CD14-positive monocyte (primary cell): Measurements from ENCODE around the gene BRD3OS. TPM values are rescaled to one million over a fixed set of nuclear protein-coding genes. Genes with fewer than 3 reads are reported as not detected.

Experiments used
- DNase-seq, 3 donors: peaks; one replicate each; pipeline ENCODE4 v3.0.0-alpha.2; 2011 to 2022
- H2AFZ ChIP-seq: 2 replicates; pipeline ENCODE4 v1.6.0; 2012; ENCODE audit warnings: mild to moderate bottlenecking, low read depth, low read length, inconsistent platforms; ENCODE audit not compliant: insufficient read depth, poor library complexity, severe bottlenecking
- H3K27ac ChIP-seq, 2 donors: 1 replicate in 1 of 2; 2 replicates in 1 of 2; pipeline ENCODE4 v1.5.1; 2012 to 2013; ENCODE audit warnings: low read length in 2 of 2, control low read depth in 1 of 2, inconsistent platforms in 1 of 2, low read depth in 1 of 2, mild to moderate bottlenecking in 1 of 2
- H3K27me3 ChIP-seq, 2 donors: one replicate each; pipeline versions ENCODE4 v1.6.0 to v1.6.1; 2011 to 2013; ENCODE audit warnings: low read length in 2 of 2; ENCODE audit not compliant: control insufficient read depth in 2 of 2, insufficient read depth in 2 of 2
- H3K36me3 ChIP-seq, 2 donors: replicated peaks in 1 of 2; 1 replicate in 1 of 2; 2 replicates in 1 of 2; pipeline versions ENCODE4 v1.5.1 to v1.6.1; 2012 to 2013; ENCODE audit warnings: low read length in 2 of 2, control low read depth in 1 of 2, inconsistent platforms in 1 of 2, mild to moderate bottlenecking in 1 of 2; ENCODE audit not compliant: insufficient read depth in 2 of 2, control insufficient read depth in 1 of 2
- H3K4me1 ChIP-seq, 2 donors: 1 replicate in 1 of 2; 2 replicates in 1 of 2; pipeline versions ENCODE4 v1.5.1 to v1.6.1; 2012 to 2013; ENCODE audit warnings: low read length in 2 of 2, control low read depth in 1 of 2, inconsistent platforms in 1 of 2, mild to moderate bottlenecking in 1 of 2, moderate library complexity in 1 of 2; ENCODE audit not compliant: insufficient read depth in 2 of 2, control insufficient read depth in 1 of 2
- H3K4me2 ChIP-seq: replicated peaks from 2 replicates; pipeline ENCODE3; 2012; ENCODE audit warnings: low read length, moderate library complexity, mild to moderate bottlenecking; ENCODE audit not compliant: poor library complexity, severe bottlenecking; ENCODE audit errors: extremely low read depth
- H3K4me3 ChIP-seq, 3 experiments: fragments of 200-600 bp in 1 of 3; sonication (generic) in 1 of 3; replicated peaks in 1 of 3; 1 replicate in 2 of 3; 2 replicates in 1 of 3; pipeline ENCODE4 v1.5.1; 2011 to 2013; ENCODE audit warnings: low read length in 3 of 3, mild to moderate bottlenecking in 3 of 3, control low read depth in 2 of 3, low read depth in 2 of 3, inconsistent platforms in 1 of 3, moderate library complexity in 1 of 3
- H3K79me2 ChIP-seq: 2 replicates; pipeline ENCODE4 v1.6.0; 2012; ENCODE audit warnings: mild to moderate bottlenecking, control low read depth, inconsistent platforms, low read length, moderate library complexity; ENCODE audit not compliant: insufficient read depth
- H3K9ac ChIP-seq: 2 replicates; pipeline ENCODE4 v1.6.0; 2017; ENCODE audit warnings: low read length, mild to moderate bottlenecking; ENCODE audit not compliant: insufficient read depth, poor library complexity, severe bottlenecking
- H3K9me3 ChIP-seq, 2 donors: replicated peaks in 1 of 2; 1 replicate in 1 of 2; 2 replicates in 1 of 2; pipeline versions ENCODE4 v1.5.1 to v1.6.1; 2012 to 2013; ENCODE audit warnings: low read length in 2 of 2, control low read depth in 1 of 2; ENCODE audit not compliant: control insufficient read depth in 1 of 2, insufficient read depth in 1 of 2
- H4K20me1 ChIP-seq: 2 replicates; pipeline ENCODE4 v1.6.0; 2012; ENCODE audit warnings: mild to moderate bottlenecking, low read length, control low read depth, moderate library complexity; ENCODE audit not compliant: insufficient read depth
- H3K27ac Mint-ChIP-seq, 7 donors: one replicate each; pipeline ENCODE4 v1.8.0; 2020; ENCODE audit warnings: mild to moderate bottlenecking in 7 of 7, mixed read lengths in 7 of 7, moderate library complexity in 6 of 7, inconsistent platforms in 2 of 7
- H3K27me3 Mint-ChIP-seq, 3 donors: one replicate each; pipeline ENCODE4 v1.8.0; 2021 to 2022; ENCODE audit warnings: low read depth in 3 of 3, mild to moderate bottlenecking in 3 of 3, mixed read lengths in 3 of 3, moderate library complexity in 3 of 3, inconsistent platforms in 1 of 3
- H3K36me3 Mint-ChIP-seq, 2 donors: one replicate each; pipeline ENCODE4 v1.8.0; 2020; ENCODE audit warnings: mixed read lengths in 2 of 2, inconsistent platforms in 1 of 2, mild to moderate bottlenecking in 1 of 2
- H3K4me1 Mint-ChIP-seq: one replicate; pipeline ENCODE4 v1.8.0; 2020; ENCODE audit warnings: mild to moderate bottlenecking, mixed read lengths
- H3K4me3 Mint-ChIP-seq, 2 donors: one replicate each; pipeline ENCODE4 v1.8.0; 2020; ENCODE audit warnings: mild to moderate bottlenecking in 2 of 2, mixed read lengths in 2 of 2, moderate library complexity in 1 of 2
- H3K9me3 Mint-ChIP-seq, 7 donors: one replicate each; pipeline ENCODE4 v1.8.0; 2020 to 2022; ENCODE audit warnings: mixed read lengths in 7 of 7, mild to moderate bottlenecking in 6 of 7, moderate library complexity in 6 of 7, inconsistent platforms in 2 of 7
- CTCF ChIP-seq: fragments of 200-600 bp; IDR thresholded peaks from one replicate; pipeline ENCODE4 v1.8.0; 2022; ENCODE audit warnings: antibody characterized with exemption, mild to moderate bottlenecking
- WGBS: methylation state at CpG from one replicate; pipeline ENCODE4 v1.1.5; 2013; ENCODE audit warnings: missing lambda C conversion rate; ENCODE audit not compliant: insufficient coverage; 5-methylcytosine and 5-hydroxymethylcytosine counted together
- intact Hi-C, 2 donors: fragments of 100-400 bp; cut with micrococcal nuclease; formaldehyde crosslinking; loops; one replicate each; pipeline versions ENCODE4 v1.15.0 to v1.15.1; 2023
- polyA plus RNA-seq, 3 donors: library from polyadenylated mRNA; depleted of rRNA in 1 of 3; unstranded in 2 of 3; stranded (reverse) in 1 of 3; fragments of 300-500 nt in 2 of 3; fragments of >200 nt in 1 of 3; fragmentation: Illumina TruSeq in 2 of 3; gene quantifications; 1 replicate in 2 of 3; 2 replicates in 1 of 3; pipeline ENCODE4 v1.2.3, GENCODE V29; 2012 to 2021

The BRD3OS gene
- polyA plus RNA-seq, 3 donors, result 2.9 to 6.8 (median 6.6) TPM

GRCh38 chr9:134036130-134036529, 10.8 kb downstream of the BRD3OS start:
- Mint-ChIP-seq H3K27me3 (peaks cover 0 to 2% (median 0%) of the 10 kb centered on the region in 3 donors), H3K4me3 (no peak overlapping the region), H3K9me3 (peaks cover 0 to 2% (median 0%) of the 10 kb centered on the region in 7 donors), H3K4me1 (no peaks in the 10 kb centered on the region), H3K36me3 (peaks cover 82 to 96% of the 10 kb centered on the region in 2 donors), H3K27ac (peak overlapping the region in 4 of 7 donors; percentile 7 to 29 (median 19))
- no peaks in the 10 kb centered on the region for H3K27me3 ChIP-seq
- no peak overlapping the region for H3K4me2 ChIP-seq
- no peak overlapping the region for H2AFZ ChIP-seq
- TF ChIP-seq CTCF, result no peak
- 97% methylated on average over 9 of the region's 16 CpGs for WGBS
- no peak for DNase-seq
- no peaks in the 10 kb centered on the region for H3K9me3 ChIP-seq
- peaks cover 48% of the 10 kb centered on the region for H4K20me1 ChIP-seq
- H3K4me1 ChIP-seq, result peaks cover 0 to under 1% of the 10 kb centered on the region in 2 donors
- H3K27ac ChIP-seq, result no peak overlapping the region
- H3K9ac ChIP-seq, result no peak overlapping the region
- H3K36me3 ChIP-seq, result peaks cover 77 to 95% of the 10 kb centered on the region in 2 donors
- no peak overlapping the region for H3K4me3 ChIP-seq
- intact Hi-C loops, result no loop called here
- H3K79me2 ChIP-seq, result no peaks in the 10 kb centered on the region

- H3K9me3 ChIP-seq, result no peaks in the 10 kb centered on the region
- no peak overlapping the region for H3K4me3 ChIP-seq
- H3K79me2 ChIP-seq, result no peaks in the 10 kb centered on the region
- Mint-ChIP-seq H3K4me1 (peaks cover 3% of the 10 kb centered on the region), H3K27ac (no peak overlapping the region), H3K36me3 (peaks cover 84 to 95% of the 10 kb centered on the region in 2 donors), H3K27me3 (peaks cover 0 to 2% (median 0%) of the 10 kb centered on the region in 3 donors), H3K9me3 (peaks cover 0 to 2% (median 0%) of the 10 kb centered on the region in 7 donors), H3K4me3 (no peak overlapping the region)
- H3K27ac ChIP-seq, result no peak overlapping the region
- H4K20me1 ChIP-seq, result peaks cover 59% of the 10 kb centered on the region
- no peaks in the 10 kb centered on the region for H3K27me3 ChIP-seq
- TF ChIP-seq CTCF, result no peak
- H2AFZ ChIP-seq, result no peak overlapping the region
- intact Hi-C loops, result no loop called here
- no CpG with 5 or more reads among the region's 2 CpGs for WGBS
- peaks cover 0 to 8% of the 10 kb centered on the region in 2 donors for H3K4me1 ChIP-seq
- no peak for DNase-seq
- H3K9ac ChIP-seq, result no peak overlapping the region
- H3K4me2 ChIP-seq, result no peak overlapping the region
- H3K36me3 ChIP-seq, result peaks cover 78 to 94% of the 10 kb centered on the region in 2 donors
Observed at GRCh38 chr9:134037641-134038040, 12.4 kb downstream of the BRD3OS start.
